GM12878 (cell line): ENCODE data around the gene MS4A12. TPM values are rescaled to one million over a fixed set of nuclear protein-coding genes. Genes with fewer than 3 reads are reported as not detected.

Experiments
- ATAC-seq: fragments of 200-7000 bp; cut with Tn5 transposase; 3 replicates; pipeline ENCODE4 v1.9.1; 2020; ENCODE audit warnings: mild to moderate bottlenecking, moderate library complexity
- BruUV-seq: library from RNA; stranded (reverse); fragments of 400-500 nt; replicated peaks from 2 replicates; lab custom pipeline; 2021; lab: Mats Ljungman, UMichigan
- CTCF ChIA-PET: fragments of 300-600 bp; sonication (Branson Sonifier 250); formaldehyde crosslinking; extraction: SDS; loops from one replicate; lab custom pipeline; 2021; ENCODE audit warnings: inconsistent platforms; lab: Yijun Ruan, JAX
- POLR2A ChIA-PET: fragments of 350-600 bp; formaldehyde crosslinking; extraction: SDS; loops from one replicate; lab custom pipeline; 2021; ENCODE audit warnings: inconsistent platforms; lab: Charles Lee
- RAD21 ChIA-PET: fragments of 300-600 bp; sonication (Branson Sonifier 250); formaldehyde crosslinking; loops from one replicate; lab custom pipeline; 2023; ENCODE audit warnings: antibody characterized with exemption; ENCODE audit not compliant: unreplicated experiment; lab: Charles Lee
- SMC1A ChIA-PET: fragments of 300-600 bp; sonication (Branson Sonifier 250); formaldehyde crosslinking; loops from one replicate; lab custom pipeline; 2023; ENCODE audit not compliant: unreplicated experiment, uncharacterized antibody; lab: Charles Lee
- DNase-seq: peaks from one replicate; pipeline ENCODE4 v3.0.0-alpha.2; 2011; ENCODE audit warnings: low read depth, low spot score
- FAIRE-seq: peaks from 3 replicates; lab custom pipeline; 2011; peaks lifted over from hg19 to GRCh38; lab: Jason Lieb, UNC
- H2AFZ ChIP-seq: 2 replicates; pipeline ENCODE4 v1.6.0; 2011; ENCODE audit warnings: low read depth, low read length, control low read depth; ENCODE audit not compliant: control insufficient read depth
- H3K27ac ChIP-seq: 2 replicates; pipeline ENCODE4 v1.5.1; 2011; ENCODE audit warnings: control low read depth; ENCODE audit not compliant: control insufficient read depth, insufficient read depth
- H3K27me3 ChIP-seq, 2 experiments: replicated peaks in 1 of 2; 2 replicates each; pipeline versions ENCODE4 v1.6.0 to v1.6.1; 2011; ENCODE audit warnings: low read length in 1 of 2; ENCODE audit not compliant: control insufficient read depth in 2 of 2, insufficient read depth in 2 of 2
- H3K36me3 ChIP-seq, 2 experiments: 2 replicates each; pipeline ENCODE4 v1.5.1; 2011; ENCODE audit warnings: low read length in 1 of 2; ENCODE audit not compliant: control insufficient read depth in 2 of 2, insufficient read depth in 2 of 2
- H3K4me1 ChIP-seq: 2 replicates; pipeline ENCODE4 v1.6.1; 2011; ENCODE audit warnings: mild to moderate bottlenecking, low read length, moderate library complexity, mixed read lengths; ENCODE audit not compliant: control insufficient read depth, insufficient read depth
- H3K4me2 ChIP-seq: 2 replicates; pipeline ENCODE4 v1.6.0; 2011; ENCODE audit warnings: control low read depth; ENCODE audit not compliant: control insufficient read depth, insufficient read depth
- H3K4me3 ChIP-seq: fragments of 200-600 bp; sonication (generic); 2 replicates; pipeline ENCODE4 v1.5.1; 2016
- H3K79me2 ChIP-seq: 2 replicates; pipeline ENCODE4 v1.6.0; 2011; ENCODE audit warnings: low read length; ENCODE audit not compliant: control insufficient read depth, insufficient read depth
- H3K9ac ChIP-seq: 2 replicates; pipeline ENCODE4 v1.8.0; 2011; ENCODE audit warnings: low read length, control low read depth, mixed read lengths; ENCODE audit not compliant: control insufficient read depth, insufficient read depth
- H3K9me3 ChIP-seq: replicated peaks from 3 replicates; pipeline ENCODE4 v1.5.1; 2011; ENCODE audit warnings: mild to moderate bottlenecking, low read length; ENCODE audit not compliant: control insufficient read depth, insufficient read depth
- H4K20me1 ChIP-seq: 2 replicates; pipeline ENCODE4 v1.6.0; 2011; ENCODE audit not compliant: control insufficient read depth, insufficient read depth
- CHD4 ChIP-seq: fragments of 200-600 bp; sonication (generic); IDR thresholded peaks from 2 replicates; pipeline ENCODE4 v1.6.1; 2016; ENCODE audit warnings: mild to moderate bottlenecking
- KDM1A ChIP-seq: fragments of 200-600 bp; sonication (generic); IDR thresholded peaks from 2 replicates; pipeline ENCODE4 v1.6.1; 2016; ENCODE audit warnings: borderline replicate concordance
- NBN ChIP-seq: fragments of 450-650 bp; IDR thresholded peaks from 2 replicates; pipeline ENCODE4 v1.6.1; 2016
- NFIC ChIP-seq: IDR thresholded peaks from 2 replicates; pipeline ENCODE4 v1.6.1; 2012; ENCODE audit warnings: low read depth, mild to moderate bottlenecking, inconsistent platforms, low read length, moderate library complexity
- NR2C2 ChIP-seq: IDR thresholded peaks from 2 replicates; pipeline ENCODE4 v1.6.1; 2011; ENCODE audit warnings: borderline replicate concordance, low read depth; ENCODE audit not compliant: control insufficient read depth, insufficient read length
- RUNX3 ChIP-seq: IDR thresholded peaks from 2 replicates; pipeline ENCODE4 v1.6.1; 2012; ENCODE audit warnings: low read length, inconsistent platforms
- SIX5 ChIP-seq: IDR thresholded peaks from 2 replicates; pipeline ENCODE4 v1.6.1; 2011; ENCODE audit warnings: mild to moderate bottlenecking, low read depth, low read length, moderate library complexity; ENCODE audit not compliant: severe bottlenecking
- SPI1 ChIP-seq: IDR thresholded peaks from 2 replicates; pipeline ENCODE4 v1.6.1; 2011; ENCODE audit warnings: low read depth, mild to moderate bottlenecking, low read length, moderate library complexity, borderline replicate concordance; ENCODE audit not compliant: insufficient read depth
- TCF7 ChIP-seq: IDR thresholded peaks from 2 replicates; pipeline ENCODE4 v1.6.1; 2014; ENCODE audit warnings: antibody characterized with exemption, borderline replicate concordance
- ZBED1 ChIP-seq: IDR thresholded peaks from 2 replicates; pipeline ENCODE4 v1.6.1; 2016; ENCODE audit warnings: borderline replicate concordance
- WGBS: methylation state at CpG from one replicate; pipeline ENCODE4 v1.1.6; 2016; ENCODE audit warnings: low lambda C conversion rate; ENCODE audit not compliant: insufficient replicate concordance, insufficient coverage; ENCODE audit errors: missing lambda C conversion rate; 5-methylcytosine and 5-hydroxymethylcytosine counted together
- in situ Hi-C: fragments of 300-500 bp; cut with MboI; formaldehyde crosslinking; loops from 9 replicates; pipeline ENCODE4 v1.14.3; 2018; ENCODE audit warnings: mixed read lengths
- intact Hi-C: fragments of 100-400 bp; cut with micrococcal nuclease; formaldehyde crosslinking; loops from one replicate; pipeline ENCODE4 v1.14.2; 2022; ENCODE audit not compliant: unreplicated experiment
- polyA plus RNA-seq, 11 experiments: library from polyadenylated mRNA; depleted of rRNA in 4 of 11; unstranded in 6 of 11; stranded (reverse) in 5 of 11; fragments of >200 nt; fragmentation: Nextera tagmentation in 4 of 11; fragmentation: Illumina TruSeq in 1 of 11; extraction: Ambion mirVana in 4 of 11; extraction: Trizol in 1 of 11; gene quantifications; 1 replicate in 1 of 11; 2 replicates in 10 of 11; pipeline versions ENCODE4 v1.2.1 to v1.2.3, GENCODE V29; 2011 to 2016; ENCODE audit warnings: inconsistent platforms in 2 of 11, missing spikeins in 2 of 11, low read depth in 1 of 11
- total RNA-seq, 4 experiments: library from RNA; depleted of rRNA in 3 of 4; stranded (reverse); fragments of >200 nt in 3 of 4; fragmentation: Illumina TruSeq in 1 of 4; extraction: Trizol in 1 of 4; gene quantifications; 2 replicates each; pipeline versions ENCODE4 v1.2.1 to v1.2.3, GENCODE V29; 2013 to 2021
- TF ChIP-seq, protein P1 (sequence below): fragments of 150-350 bp; IDR thresholded peaks from 2 replicates; pipeline ENCODE4 v1.6.1; 2014; ENCODE audit warnings: mild to moderate bottlenecking, low read depth, low read length

Gene MS4A12
- total and polyA plus RNA-seq, 10 of the 15 experiments (the other 5 are each of a cell fraction or from before 2014, with no cell fraction given): 0.05 TPM; not detected in 9

- Histone ChIP-seq H3K4me1 (peaks cover 16% of the 10 kb centered on the region), H3K9ac (peak overlapping the region; percentile 66), H2AFZ (no peak overlapping the region), H3K9me3 (no peaks in the 10 kb centered on the region), H3K79me2 (peaks cover 84% of the 10 kb centered on the region), H4K20me1 (peaks cover 10% of the 10 kb centered on the region), H3K4me3 (peak overlapping the region; percentile 75), H3K27me3 (no peaks in the 10 kb centered on the region), H3K27ac (peak overlapping the region; percentile 61), H3K4me2 (peak overlapping the region; percentile 82), H3K36me3 (peaks cover 13 to 22% of the 10 kb centered on the region in 2 experiments)
- no TSS peak for BruUV-seq
- TF ChIP-seq NR2C2 (no peak), NBN (no peak), ZBED1 (no peak; the same call in 1 of the 2 replicates), SIX5 (no peak), SPI1 (peak; percentile 56; the same call in 1 of the 2 replicates), RUNX3 (peak; percentile 70), CHD4 (no peak), NFIC (0 out of 2 replicates have a peak, but pooled peaks have one; percentile 6), TCF7 (no peak), KDM1A (no peak)
- TF ChIP-seq, protein P1, sequence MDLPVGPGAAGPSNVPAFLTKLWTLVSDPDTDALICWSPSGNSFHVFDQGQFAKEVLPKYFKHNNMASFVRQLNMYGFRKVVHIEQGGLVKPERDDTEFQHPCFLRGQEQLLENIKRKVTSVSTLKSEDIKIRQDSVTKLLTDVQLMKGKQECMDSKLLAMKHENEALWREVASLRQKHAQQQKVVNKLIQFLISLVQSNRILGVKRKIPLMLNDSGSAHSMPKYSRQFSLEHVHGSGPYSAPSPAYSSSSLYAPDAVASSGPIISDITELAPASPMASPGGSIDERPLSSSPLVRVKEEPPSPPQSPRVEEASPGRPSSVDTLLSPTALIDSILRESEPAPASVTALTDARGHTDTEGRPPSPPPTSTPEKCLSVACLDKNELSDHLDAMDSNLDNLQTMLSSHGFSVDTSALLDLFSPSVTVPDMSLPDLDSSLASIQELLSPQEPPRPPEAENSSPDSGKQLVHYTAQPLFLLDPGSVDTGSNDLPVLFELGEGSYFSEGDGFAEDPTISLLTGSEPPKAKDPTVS: no peak
- SMC1A ChIA-PET: interaction anchor here (0.7 to 9.0 kb wide), 16 partner anchors 11 to 304 kb away, joined by 3 to 298 read pairs (median 4); partner anchors contain the start of gene MS4A7
- peak; percentile 9 for ATAC-seq
- in situ Hi-C loops (loop anchor here (10.0 kb wide), 1 partner anchor 605 kb away; no protein-coding TSS in a partner anchor), intact Hi-C loops (no loop called here)
- CTCF ChIA-PET: interaction anchor here (0.6 to 7.7 kb wide), 17 partner anchors 9 to 316 kb away, joined by 3 to 190 read pairs (median 8); no protein-coding TSS in a partner anchor
- FAIRE-seq: no peak
- DNase-seq: no peak
- RAD21 ChIA-PET: interaction anchor here (1.0 to 7.4 kb wide), 11 partner anchors 10 to 304 kb away, joined by 3 to 195 read pairs (median 5); partner anchors contain the start of gene MS4A7
- POLR2A ChIA-PET: interaction anchor here (0.7 to 3.6 kb wide), 6 partner anchors 9 to 93 kb away, joined by 3 to 13 read pairs (median 6); partner anchors contain the start of gene MS4A7
- WGBS: 5% methylated on average over 1 of the region's 1 CpG
These were observed 33.2 kb upstream of the MS4A12 start for GRCh38 chr11:60459345-60459744.
